Fibroblast of gingiva (primary cell): Measurements from ENCODE around the gene EFNA5.

Experiments used
- DNase-seq: peaks from one replicate; pipeline ENCODE4 v3.0.0-alpha.2; 2011; ENCODE audit warnings: low read depth

The EFNA5 gene

GRCh38 chr5:107484281-107484680 is 186.5 kb downstream of the EFNA5 start:
- DNase-seq, result peak; percentile 97

- peak; percentile 42 for DNase-seq
Measured at GRCh38 chr5:107483231-107484024, 187.3 kb downstream of the EFNA5 start.

GRCh38 chr5:107478068-107478641 is 192.6 kb downstream of the EFNA5 start:
- DNase-seq, result no peak

GRCh38 chr5:107477492-107477891 is 193.2 kb downstream of the EFNA5 start:
- no peak for DNase-seq

- DNase-seq, result peak; percentile 24
Measured at GRCh38 chr5:107476783-107477182, 194.0 kb downstream of the EFNA5 start.

- peak; percentile 12 for DNase-seq
Measured at GRCh38 chr5:107474716-107475489, 195.8 kb downstream of the EFNA5 start.

GRCh38 chr5:107474361-107474715 is 196.4 kb downstream of the EFNA5 start:
- DNase-seq, result no peak

GRCh38 chr5:107472620-107473064 is 198.1 kb downstream of the EFNA5 start:
- no peak for DNase-seq

- DNase-seq, result no peak
Measured at GRCh38 chr5:107470295-107470582, 200.5 kb downstream of the EFNA5 start.

GRCh38 chr5:107469485-107470294 is 201.0 kb downstream of the EFNA5 start:
- peak; percentile 83 for DNase-seq

- no peak for DNase-seq
Measured at GRCh38 chr5:107469064-107469463, 201.7 kb downstream of the EFNA5 start.

GRCh38 chr5:107468276-107468675 is 202.5 kb downstream of the EFNA5 start:
- no peak for DNase-seq

- DNase-seq, result no peak
Measured at GRCh38 chr5:107467137-107467932, 203.4 kb downstream of the EFNA5 start.

- DNase-seq, result peak; percentile 12
Measured at GRCh38 chr5:107466233-107466769, 204.4 kb downstream of the EFNA5 start.

- DNase-seq, result no peak
Measured at GRCh38 chr5:107464876-107465275, 205.9 kb downstream of the EFNA5 start.

GRCh38 chr5:107464416-107464815 is 206.3 kb downstream of the EFNA5 start:
- no peak for DNase-seq

- no peak for DNase-seq
Measured at GRCh38 chr5:107463731-107464130, 207.0 kb downstream of the EFNA5 start.

GRCh38 chr5:107461770-107462169 is 209.0 kb downstream of the EFNA5 start:
- no peak for DNase-seq

- no peak for DNase-seq
Measured at GRCh38 chr5:107460789-107461188, 209.9 kb downstream of the EFNA5 start.

- no peak for DNase-seq
Measured at GRCh38 chr5:107459605-107460004, 211.1 kb downstream of the EFNA5 start.

- DNase-seq, result no peak
Measured at GRCh38 chr5:107458322-107458721, 212.4 kb downstream of the EFNA5 start.
